Parathyroid adenoma (tissue), 2 donors: ENCODE measurements around the gene PCDHGB2.
"Not testable (repeated sequence)": the region's sequence is repeated elsewhere in the genome, so short reads cannot be mapped to it uniquely, and the experiment has no call there.

ENCODE experiments used
- H2AFZ ChIP-seq: fragments of 300-600 bp; sonication (generic); one replicate; pipeline ENCODE4 v1.7.0; 2017; ENCODE audit warnings: antibody characterized with exemption, mild to moderate bottlenecking
- H3K27ac ChIP-seq: fragments of 300-600 bp; sonication (generic); one replicate; pipeline ENCODE4 v1.7.0; 2017
- H3K27me3 ChIP-seq: fragments of 300-600 bp; sonication (generic); one replicate; pipeline ENCODE4 v1.7.0; 2017; ENCODE audit warnings: low read length; ENCODE audit not compliant: control insufficient read depth, insufficient read depth
- H3K36me3 ChIP-seq: fragments of 300-600 bp; sonication (generic); one replicate; pipeline ENCODE4 v1.7.0; 2017; ENCODE audit warnings: low read length; ENCODE audit not compliant: control insufficient read depth, insufficient read depth
- H3K4me1 ChIP-seq: fragments of 300-600 bp; sonication (generic); one replicate; pipeline ENCODE4 v1.7.0; 2017; ENCODE audit warnings: control low read depth
- H3K4me2 ChIP-seq: fragments of 300-600 bp; sonication (generic); one replicate; pipeline ENCODE4 v1.7.0; 2017; ENCODE audit warnings: low read length
- H3K4me3 ChIP-seq: fragments of 300-600 bp; sonication (generic); one replicate; pipeline ENCODE4 v1.7.0; 2017; ENCODE audit warnings: low read depth, low read length
- H3K79me2 ChIP-seq: fragments of 300-600 bp; sonication (generic); one replicate; pipeline ENCODE4 v1.7.0; 2017; ENCODE audit warnings: control low read depth
- H3K9ac ChIP-seq: fragments of 300-600 bp; sonication (generic); one replicate; pipeline ENCODE4 v1.7.0; 2017; ENCODE audit warnings: mild to moderate bottlenecking
- H3K9me3 ChIP-seq: fragments of 300-600 bp; sonication (generic); one replicate; pipeline ENCODE4 v1.7.0; 2017; ENCODE audit warnings: low read length; ENCODE audit not compliant: control insufficient read depth
- TF ChIP-seq, protein P1 (sequence below): fragments of 300-600 bp; sonication (generic); IDR thresholded peaks from one replicate; pipeline ENCODE4 v1.7.0; 2017; ENCODE audit warnings: antibody characterized with exemption, mild to moderate bottlenecking
- donor health status: primary hyperparathyroidism.

The PCDHGB2 gene

DNA sequence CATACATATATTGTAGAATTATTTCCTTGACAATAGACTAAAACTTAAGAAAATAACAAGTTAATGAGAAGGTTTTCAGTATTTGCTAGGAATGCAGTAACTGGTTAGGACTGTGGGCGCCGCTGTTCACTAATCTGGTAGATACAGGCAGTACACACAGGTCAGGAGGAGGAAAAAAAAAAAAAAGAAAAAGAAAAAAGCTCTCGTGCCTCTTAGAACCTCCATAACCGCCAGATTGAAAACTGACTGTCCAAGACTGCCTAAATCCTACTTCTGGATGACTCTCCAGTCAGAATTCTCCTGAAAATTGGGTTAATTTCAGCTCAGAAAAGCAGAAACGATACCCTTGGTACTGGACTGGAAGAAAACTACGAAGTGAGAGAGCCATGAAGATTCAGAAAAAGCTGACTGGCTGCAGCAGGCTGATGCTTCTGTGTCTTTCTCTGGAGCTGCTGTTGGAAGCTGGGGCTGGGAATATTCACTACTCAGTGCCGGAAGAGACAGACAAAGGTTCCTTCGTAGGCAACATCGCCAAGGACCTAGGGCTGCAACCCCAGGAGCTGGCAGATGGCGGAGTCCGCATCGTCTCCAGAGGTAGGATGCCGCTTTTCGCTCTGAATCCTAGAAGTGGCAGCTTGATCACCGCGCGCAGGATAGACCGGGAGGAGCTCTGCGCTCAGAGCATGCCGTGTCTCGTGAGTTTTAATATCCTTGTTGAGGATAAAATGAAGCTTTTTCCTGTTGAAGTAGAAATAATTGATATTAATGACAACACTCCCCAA is 29.3 kb upstream of the PCDHGB2 start, which contains the start of gene PCDHGA1:
Gene PCDHGA1 (plus strand): TSS at position 216 of the 782 bp plus-strand sequence.
- Histone ChIP-seq H3K27ac (no peak within 1 kb of the TSS), H3K4me3 (no peak within 1 kb of the TSS), H3K9me3 (no peaks in the 10 kb centered on the region), H3K4me1 (no peaks in the 10 kb centered on the region), H3K27me3 (no peaks in the 10 kb centered on the region), H2AFZ (no peak within 1 kb of the TSS), H3K4me2 (no peak within 1 kb of the TSS), H3K36me3 (no peaks in the 10 kb centered on the region), H3K9ac (no peak within 1 kb of the TSS), H3K79me2 (no peaks in the 10 kb centered on the region)
- TF ChIP-seq, protein P1, sequence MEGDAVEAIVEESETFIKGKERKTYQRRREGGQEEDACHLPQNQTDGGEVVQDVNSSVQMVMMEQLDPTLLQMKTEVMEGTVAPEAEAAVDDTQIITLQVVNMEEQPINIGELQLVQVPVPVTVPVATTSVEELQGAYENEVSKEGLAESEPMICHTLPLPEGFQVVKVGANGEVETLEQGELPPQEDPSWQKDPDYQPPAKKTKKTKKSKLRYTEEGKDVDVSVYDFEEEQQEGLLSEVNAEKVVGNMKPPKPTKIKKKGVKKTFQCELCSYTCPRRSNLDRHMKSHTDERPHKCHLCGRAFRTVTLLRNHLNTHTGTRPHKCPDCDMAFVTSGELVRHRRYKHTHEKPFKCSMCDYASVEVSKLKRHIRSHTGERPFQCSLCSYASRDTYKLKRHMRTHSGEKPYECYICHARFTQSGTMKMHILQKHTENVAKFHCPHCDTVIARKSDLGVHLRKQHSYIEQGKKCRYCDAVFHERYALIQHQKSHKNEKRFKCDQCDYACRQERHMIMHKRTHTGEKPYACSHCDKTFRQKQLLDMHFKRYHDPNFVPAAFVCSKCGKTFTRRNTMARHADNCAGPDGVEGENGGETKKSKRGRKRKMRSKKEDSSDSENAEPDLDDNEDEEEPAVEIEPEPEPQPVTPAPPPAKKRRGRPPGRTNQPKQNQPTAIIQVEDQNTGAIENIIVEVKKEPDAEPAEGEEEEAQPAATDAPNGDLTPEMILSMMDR: no peak

DNA sequence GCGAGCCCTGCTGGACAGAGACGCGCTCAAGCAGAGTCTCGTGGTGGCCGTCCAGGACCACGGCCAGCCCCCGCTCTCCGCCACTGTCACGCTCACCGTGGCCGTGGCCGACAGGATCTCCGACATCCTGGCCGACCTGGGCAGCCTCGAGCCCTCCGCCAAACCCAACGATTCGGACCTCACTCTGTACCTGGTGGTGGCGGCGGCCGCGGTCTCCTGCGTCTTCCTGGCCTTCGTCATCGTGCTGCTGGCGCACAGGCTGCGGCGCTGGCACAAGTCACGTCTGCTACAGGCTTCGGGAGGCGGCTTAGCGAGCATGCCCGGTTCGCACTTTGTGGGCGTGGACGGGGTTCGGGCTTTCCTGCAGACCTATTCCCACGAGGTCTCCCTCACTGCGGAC is 27.2 kb upstream of the PCDHGB2 start:
- H2AFZ ChIP-seq, H3K27ac ChIP-seq, H3K36me3 ChIP-seq, H3K79me2 ChIP-seq, H3K4me1 ChIP-seq, H3K9ac ChIP-seq, H3K4me2 ChIP-seq, H3K9me3 ChIP-seq, H3K4me3 ChIP-seq, H3K27me3 ChIP-seq: not testable (repeated sequence)

DNA sequence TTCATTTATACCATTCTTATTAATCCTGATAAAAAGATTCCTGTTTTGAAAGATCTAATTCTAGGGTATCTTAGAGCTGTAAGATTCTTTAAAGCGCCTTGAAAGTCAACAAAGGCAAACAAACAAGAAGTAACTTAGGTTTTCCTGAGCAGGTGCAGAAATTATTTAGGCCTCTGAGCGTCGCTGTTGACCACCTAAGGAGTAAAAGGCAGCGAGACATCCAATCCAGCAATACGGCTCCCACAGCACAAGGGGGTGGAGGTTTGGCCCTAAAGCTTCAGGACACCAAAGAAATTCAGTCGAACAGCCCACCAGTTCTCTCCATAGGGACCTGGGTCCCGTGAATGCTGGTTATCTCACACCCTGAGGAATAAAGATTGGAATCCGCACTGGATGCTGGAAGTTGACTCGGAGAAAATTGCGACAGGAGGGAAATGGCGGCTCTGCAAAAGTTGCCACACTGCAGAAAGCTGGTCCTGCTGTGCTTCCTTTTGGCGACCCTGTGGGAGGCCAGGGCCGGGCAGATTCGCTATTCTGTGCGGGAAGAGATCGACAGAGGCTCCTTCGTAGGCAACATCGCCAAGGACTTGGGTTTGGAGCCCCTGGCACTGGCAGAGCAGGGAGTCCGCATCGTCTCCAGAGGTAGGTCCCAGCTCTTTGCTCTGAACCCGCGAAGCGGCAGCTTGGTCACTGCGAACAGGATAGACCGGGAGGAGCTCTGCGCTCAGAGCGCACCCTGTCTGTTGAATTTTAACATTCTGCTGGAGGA is 21.1 kb upstream of the PCDHGB2 start, which contains the start of gene PCDHGA2:
Gene PCDHGA2 (plus strand): TSS at position 223 of the 769 bp plus-strand sequence.
- TF ChIP-seq, protein P1: no peak
- Histone ChIP-seq H3K4me1 (no peaks in the 10 kb centered on the region), H3K4me3 (no peak within 1 kb of the TSS), H3K36me3 (peaks cover 3% of the 10 kb centered on the region), H3K4me2 (no peak within 1 kb of the TSS), H3K27me3 (no peaks in the 10 kb centered on the region), H2AFZ (no peak within 1 kb of the TSS), H3K9me3 (peaks cover 8% of the 10 kb centered on the region), H3K79me2 (no peaks in the 10 kb centered on the region), H3K9ac (no peak within 1 kb of the TSS), H3K27ac (no peak within 1 kb of the TSS)

DNA sequence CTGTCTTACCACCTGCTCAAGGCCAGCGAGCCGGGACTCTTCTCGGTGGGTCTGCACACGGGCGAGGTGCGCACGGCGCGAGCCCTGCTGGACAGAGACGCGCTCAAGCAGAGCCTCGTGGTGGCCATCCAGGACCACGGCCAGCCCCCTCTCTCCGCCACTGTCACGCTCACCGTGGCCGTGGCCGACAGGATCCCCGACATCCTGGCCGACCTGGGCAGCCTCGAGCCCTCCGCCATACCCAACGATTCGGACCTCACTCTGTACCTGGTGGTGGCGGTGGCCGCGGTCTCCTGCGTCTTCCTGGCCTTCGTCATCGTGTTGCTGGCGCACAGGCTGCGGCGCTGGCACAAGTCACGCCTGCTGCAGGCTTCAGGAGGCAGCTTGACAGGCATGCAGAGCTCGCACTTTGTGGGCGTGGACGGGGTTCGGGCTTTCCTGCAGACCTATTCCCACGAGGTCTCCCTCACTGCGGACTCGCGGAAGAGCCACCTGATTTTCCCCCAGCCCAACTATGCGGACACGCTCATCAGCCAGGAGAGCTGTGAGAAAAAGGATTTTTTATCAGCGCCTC is 18.9 kb upstream of the PCDHGB2 start:
- H3K9me3 ChIP-seq, H3K36me3 ChIP-seq, H3K4me2 ChIP-seq, H3K27me3 ChIP-seq, H3K4me1 ChIP-seq, H3K9ac ChIP-seq, H2AFZ ChIP-seq, H3K27ac ChIP-seq, H3K79me2 ChIP-seq, H3K4me3 ChIP-seq: not testable (repeated sequence)

DNA sequence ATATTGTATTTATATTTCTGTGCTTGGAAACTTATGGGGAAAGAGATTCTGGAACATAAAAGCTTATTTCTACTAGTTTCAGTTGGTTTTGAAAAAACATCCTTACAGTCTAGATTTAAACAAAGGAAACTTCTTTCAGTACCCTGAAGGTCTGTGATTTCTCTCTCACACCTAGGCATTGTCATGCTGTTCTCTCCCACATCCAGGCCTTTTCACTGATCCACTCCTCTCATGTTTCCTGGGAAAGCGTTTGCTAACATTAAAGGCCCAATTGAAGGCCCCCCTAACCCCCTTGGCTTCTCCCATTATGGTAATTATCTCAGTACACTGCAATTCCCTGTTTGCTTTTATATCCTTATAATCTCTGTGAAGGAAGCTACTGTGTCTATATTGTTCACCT is 17.0 kb upstream of the PCDHGB2 start:
- H3K27ac ChIP-seq: no peak overlapping the region
- H3K9me3 ChIP-seq: peaks cover 8% of the 10 kb centered on the region
- no peak overlapping the region for H3K4me2 ChIP-seq
- no peaks in the 10 kb centered on the region for H3K4me1 ChIP-seq
- TF ChIP-seq, protein P1: no peak
- H3K79me2 ChIP-seq: no peaks in the 10 kb centered on the region
- H3K27me3 ChIP-seq: no peaks in the 10 kb centered on the region
- H3K4me3 ChIP-seq: no peak overlapping the region
- peaks cover 3% of the 10 kb centered on the region for H3K36me3 ChIP-seq
- H3K9ac ChIP-seq: no peak overlapping the region
- no peak overlapping the region for H2AFZ ChIP-seq
